ENCODE results near the gene CDYL2.

The CDYL2 gene

GRCh38 chr16:80703131-80704071, 101.0 kb downstream of the CDYL2 start:
- H3K4me1 ChIP-seq (ENCODE audit: control insufficient read depth, low read depth, low read length) = no peaks in the 10 kb centered on the region
- no peak overlapping the region for H3K9ac ChIP-seq (ENCODE audit: low read length)

DNA sequence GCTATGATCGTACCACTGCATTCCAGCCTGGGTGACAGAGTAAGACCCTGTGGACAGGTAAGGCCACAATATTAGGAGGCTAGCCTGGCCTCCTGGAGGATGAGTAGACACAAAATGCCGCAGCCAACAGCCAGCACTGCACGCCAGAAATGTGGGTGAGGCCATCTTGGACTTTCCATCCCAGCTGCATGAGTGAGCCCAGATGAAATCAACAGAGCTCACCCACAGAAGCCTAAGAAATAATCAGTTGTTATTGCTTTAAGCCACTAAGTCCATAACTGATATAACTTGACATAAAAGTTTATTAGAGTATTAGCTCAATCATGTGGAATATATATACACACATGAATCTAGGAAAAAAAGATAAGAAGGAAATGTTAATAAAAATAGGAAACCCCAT, 101.7 kb downstream of the CDYL2 start:
- H3K9ac ChIP-seq (ENCODE audit: low read length) = no peak overlapping the region
- H3K27me3 ChIP-seq (ENCODE audit: control insufficient read depth, insufficient read depth, low read length) = no peaks in the 10 kb centered on the region
- H3K9me3 ChIP-seq (ENCODE audit: control insufficient read depth, low read depth, low read length) = no peaks in the 10 kb centered on the region
- H3K27ac ChIP-seq (ENCODE audit: low read length) = no peak overlapping the region
- no peak overlapping the region for H3K4me3 ChIP-seq (ENCODE audit: low read length)
- no peaks in the 10 kb centered on the region for H3K4me1 ChIP-seq (ENCODE audit: control insufficient read depth, low read depth, low read length)
- H3K36me3 ChIP-seq (ENCODE audit: control insufficient read depth, low read depth, low read length) = no peaks in the 10 kb centered on the region

More at GRCh38 chr16:80703131-80704071, 101.0 kb downstream of the CDYL2 start:
- H3K36me3 ChIP-seq (ENCODE audit: control insufficient read depth, low read depth, low read length) = no peaks in the 10 kb centered on the region
- no peak overlapping the region for H3K27ac ChIP-seq (ENCODE audit: low read length)
- no peaks in the 10 kb centered on the region for H3K9me3 ChIP-seq (ENCODE audit: control insufficient read depth, low read depth, low read length)
- H3K27me3 ChIP-seq (ENCODE audit: control insufficient read depth, insufficient read depth, low read length) = no peaks in the 10 kb centered on the region
- no peak overlapping the region for H3K4me3 ChIP-seq (ENCODE audit: low read length)

DNA sequence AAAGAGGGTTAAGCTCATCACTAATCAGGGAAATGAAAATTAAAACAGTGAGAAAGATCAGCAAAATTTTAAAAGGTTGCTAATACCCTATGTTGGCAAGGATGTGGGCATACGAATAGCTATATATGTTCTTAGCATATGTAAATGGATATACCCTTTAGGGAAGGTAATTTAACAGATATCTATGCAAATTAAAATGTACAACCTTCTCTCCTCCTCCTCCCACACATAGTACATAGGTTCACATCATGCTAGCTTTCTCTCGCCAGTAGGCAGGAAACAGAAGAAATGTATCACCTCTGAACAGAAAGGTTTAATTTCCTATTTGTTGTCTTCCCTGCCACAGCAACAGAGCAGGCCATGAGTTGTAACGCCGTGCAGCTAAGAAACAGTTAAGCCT, 103.8 kb downstream of the CDYL2 start:
- no peak overlapping the region for H3K27ac ChIP-seq (ENCODE audit: low read length)
- no peaks in the 10 kb centered on the region for H3K27me3 ChIP-seq (ENCODE audit: control insufficient read depth, insufficient read depth, low read length)
- H3K36me3 ChIP-seq (ENCODE audit: control insufficient read depth, low read depth, low read length) = no peaks in the 10 kb centered on the region
- no peaks in the 10 kb centered on the region for H3K4me1 ChIP-seq (ENCODE audit: control insufficient read depth, low read depth, low read length)
- H3K9ac ChIP-seq (ENCODE audit: low read length) = no peak overlapping the region
- H3K9me3 ChIP-seq (ENCODE audit: control insufficient read depth, low read depth, low read length) = no peaks in the 10 kb centered on the region
- H3K4me3 ChIP-seq (ENCODE audit: low read length) = no peak overlapping the region

DNA sequence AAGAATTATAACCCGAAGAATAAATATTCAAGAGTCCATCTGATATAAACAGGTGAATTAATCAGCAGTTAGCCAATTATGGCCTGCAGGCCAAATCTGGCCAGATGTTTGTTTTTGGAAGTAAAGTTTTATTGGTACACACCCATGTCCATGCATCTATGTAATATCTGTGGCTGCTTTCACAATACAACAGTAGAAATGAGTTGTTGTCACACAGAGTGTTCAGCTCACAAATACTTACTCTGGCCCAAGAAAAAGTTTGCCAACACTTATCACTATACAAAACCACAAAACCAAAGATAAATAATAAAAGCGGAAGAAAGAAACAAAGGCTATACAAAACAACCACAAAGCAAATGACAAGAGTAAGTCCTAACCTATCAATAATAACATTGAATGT, 109.4 kb downstream of the CDYL2 start:
- Histone ChIP-seq H3K4me3 (ENCODE audit: low read length) (no peak overlapping the region), H3K4me1 (ENCODE audit: control insufficient read depth, low read depth, low read length) (no peaks in the 10 kb centered on the region), H3K36me3 (ENCODE audit: control insufficient read depth, low read depth, low read length) (no peaks in the 10 kb centered on the region), H3K9ac (ENCODE audit: low read length) (no peak overlapping the region), H3K27ac (ENCODE audit: low read length) (no peak overlapping the region), H3K27me3 (ENCODE audit: control insufficient read depth, insufficient read depth, low read length) (no peaks in the 10 kb centered on the region), H3K9me3 (ENCODE audit: control insufficient read depth, low read depth, low read length) (no peaks in the 10 kb centered on the region)

- H3K9ac ChIP-seq (ENCODE audit: low read length) = no peak overlapping the region
- no peaks in the 10 kb centered on the region for H3K4me1 ChIP-seq (ENCODE audit: control insufficient read depth, low read depth, low read length)
- no peak overlapping the region for H3K27ac ChIP-seq (ENCODE audit: low read length)
- H3K27me3 ChIP-seq (ENCODE audit: control insufficient read depth, insufficient read depth, low read length) = no peaks in the 10 kb centered on the region
- H3K9me3 ChIP-seq (ENCODE audit: control insufficient read depth, low read depth, low read length) = no peaks in the 10 kb centered on the region
- H3K36me3 ChIP-seq (ENCODE audit: control insufficient read depth, low read depth, low read length) = no peaks in the 10 kb centered on the region
- no peak overlapping the region for H3K4me3 ChIP-seq (ENCODE audit: low read length)
Observed at GRCh38 chr16:80693553-80693952, 110.8 kb downstream of the CDYL2 start.

DNA sequence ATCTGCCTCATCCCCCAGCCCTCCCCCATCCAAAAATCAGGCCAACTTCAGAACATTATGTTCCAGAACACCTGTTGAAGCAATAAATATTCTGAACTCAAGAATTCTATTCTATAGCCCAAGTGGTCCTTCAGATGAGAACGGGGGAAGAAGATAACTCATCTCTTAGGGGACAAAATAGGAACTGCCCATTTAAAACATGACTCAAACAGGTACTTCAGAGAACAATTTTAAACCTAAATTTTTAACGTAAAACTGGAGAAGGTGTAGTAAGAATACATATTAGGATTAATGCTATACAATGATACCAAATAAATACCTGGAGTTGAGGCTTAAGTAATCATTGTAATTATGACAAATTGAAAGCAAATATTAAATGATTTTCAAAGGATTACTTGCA, 112.1 kb downstream of the CDYL2 start:
- Histone ChIP-seq H3K4me1 (ENCODE audit: control insufficient read depth, low read depth, low read length) (no peaks in the 10 kb centered on the region), H3K9me3 (ENCODE audit: control insufficient read depth, low read depth, low read length) (no peaks in the 10 kb centered on the region), H3K27ac (ENCODE audit: low read length) (no peak overlapping the region), H3K36me3 (ENCODE audit: control insufficient read depth, low read depth, low read length) (no peaks in the 10 kb centered on the region), H3K4me3 (ENCODE audit: low read length) (no peak overlapping the region), H3K27me3 (ENCODE audit: control insufficient read depth, insufficient read depth, low read length) (no peaks in the 10 kb centered on the region), H3K9ac (ENCODE audit: low read length) (no peak overlapping the region)

- Histone ChIP-seq H3K36me3 (ENCODE audit: control insufficient read depth, low read depth, low read length) (no peaks in the 10 kb centered on the region), H3K4me1 (ENCODE audit: control insufficient read depth, low read depth, low read length) (no peaks in the 10 kb centered on the region), H3K4me3 (ENCODE audit: low read length) (no peak overlapping the region), H3K27me3 (ENCODE audit: control insufficient read depth, insufficient read depth, low read length) (no peaks in the 10 kb centered on the region), H3K9ac (ENCODE audit: low read length) (no peak overlapping the region), H3K27ac (ENCODE audit: low read length) (no peak overlapping the region), H3K9me3 (ENCODE audit: control insufficient read depth, low read depth, low read length) (no peaks in the 10 kb centered on the region)
Observed at GRCh38 chr16:80691111-80691741, 113.2 kb downstream of the CDYL2 start.

DNA sequence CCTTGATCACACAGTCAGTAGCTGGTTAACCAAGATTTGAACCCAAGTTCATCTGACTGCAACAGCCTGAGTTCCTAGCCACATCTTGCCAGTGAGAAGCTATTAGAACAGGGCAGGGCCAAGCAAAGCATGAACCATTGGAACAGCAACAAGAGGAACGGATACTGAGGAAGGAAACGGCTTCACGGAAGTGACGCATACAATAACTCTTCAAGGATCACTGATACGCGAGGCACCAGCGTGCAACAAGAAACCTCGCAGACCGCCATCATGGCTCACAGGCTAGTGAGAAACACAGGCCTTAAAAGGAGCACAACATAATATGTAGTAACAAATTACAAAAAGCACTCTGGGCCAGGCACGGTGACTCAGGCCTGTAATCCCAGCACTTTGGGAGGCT, 114.9 kb downstream of the CDYL2 start:
- H3K27ac ChIP-seq (ENCODE audit: low read length) = no peak overlapping the region
- H3K9me3 ChIP-seq (ENCODE audit: control insufficient read depth, low read depth, low read length) = no peaks in the 10 kb centered on the region
- no peaks in the 10 kb centered on the region for H3K4me1 ChIP-seq (ENCODE audit: control insufficient read depth, low read depth, low read length)
- no peak overlapping the region for H3K4me3 ChIP-seq (ENCODE audit: low read length)
- H3K27me3 ChIP-seq (ENCODE audit: control insufficient read depth, insufficient read depth, low read length) = no peaks in the 10 kb centered on the region
- H3K36me3 ChIP-seq (ENCODE audit: control insufficient read depth, low read depth, low read length) = no peaks in the 10 kb centered on the region
- no peak overlapping the region for H3K9ac ChIP-seq (ENCODE audit: low read length)

DNA sequence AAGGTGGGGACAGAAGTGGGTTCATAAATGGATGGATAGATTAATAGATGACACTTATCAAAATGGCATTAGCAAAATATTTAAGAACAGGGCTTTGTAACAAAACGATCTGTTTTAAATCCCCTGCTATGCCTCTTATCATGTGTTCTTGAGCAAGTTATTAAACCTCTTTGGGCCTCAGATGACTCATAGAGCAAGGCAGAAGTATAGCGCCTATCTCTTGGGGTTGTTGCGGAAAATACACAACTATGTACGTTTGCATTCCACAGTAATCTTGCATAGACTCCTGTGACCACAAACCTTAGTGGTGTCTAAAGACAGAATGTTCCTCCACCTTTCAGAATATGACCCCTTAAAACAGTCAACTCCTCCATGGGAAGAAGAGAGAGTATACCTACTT, 116.8 kb downstream of the CDYL2 start:
- no peak overlapping the region for H3K9ac ChIP-seq (ENCODE audit: low read length)
- H3K4me1 ChIP-seq (ENCODE audit: control insufficient read depth, low read depth, low read length) = no peaks in the 10 kb centered on the region
- H3K9me3 ChIP-seq (ENCODE audit: control insufficient read depth, low read depth, low read length) = no peaks in the 10 kb centered on the region
- no peak overlapping the region for H3K4me3 ChIP-seq (ENCODE audit: low read length)
- H3K27ac ChIP-seq (ENCODE audit: low read length) = no peak overlapping the region
- no peaks in the 10 kb centered on the region for H3K27me3 ChIP-seq (ENCODE audit: control insufficient read depth, insufficient read depth, low read length)
- H3K36me3 ChIP-seq (ENCODE audit: control insufficient read depth, low read depth, low read length) = no peaks in the 10 kb centered on the region

DNA sequence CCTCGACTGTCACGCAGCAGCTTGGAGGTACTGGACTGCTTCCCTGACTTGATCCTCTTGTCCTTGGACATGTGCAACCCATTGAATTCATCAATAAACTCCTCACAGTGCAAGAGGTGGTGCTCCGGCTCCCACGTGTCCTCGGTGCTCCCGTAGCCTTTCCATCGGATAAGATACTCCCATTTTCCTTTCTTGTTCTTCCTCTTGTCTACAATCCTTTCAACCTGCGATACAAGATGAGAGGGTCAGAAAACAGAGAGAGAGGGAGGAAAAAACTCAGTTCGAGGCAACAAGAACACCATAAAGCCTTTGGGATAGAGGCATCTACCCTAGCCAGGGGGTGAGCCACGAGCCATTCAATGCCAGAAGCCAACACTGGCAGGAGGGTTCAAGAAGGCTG, 119.5 kb downstream of the CDYL2 start:
- H3K36me3 ChIP-seq (ENCODE audit: control insufficient read depth, low read depth, low read length) = no peaks in the 10 kb centered on the region
- no peaks in the 10 kb centered on the region for H3K4me1 ChIP-seq (ENCODE audit: control insufficient read depth, low read depth, low read length)
- no peak overlapping the region for H3K9ac ChIP-seq (ENCODE audit: low read length)
- H3K9me3 ChIP-seq (ENCODE audit: control insufficient read depth, low read depth, low read length) = no peaks in the 10 kb centered on the region
- no peak overlapping the region for H3K4me3 ChIP-seq (ENCODE audit: low read length)
- no peak overlapping the region for H3K27ac ChIP-seq (ENCODE audit: low read length)
- H3K27me3 ChIP-seq (ENCODE audit: control insufficient read depth, insufficient read depth, low read length) = no peaks in the 10 kb centered on the region

DNA sequence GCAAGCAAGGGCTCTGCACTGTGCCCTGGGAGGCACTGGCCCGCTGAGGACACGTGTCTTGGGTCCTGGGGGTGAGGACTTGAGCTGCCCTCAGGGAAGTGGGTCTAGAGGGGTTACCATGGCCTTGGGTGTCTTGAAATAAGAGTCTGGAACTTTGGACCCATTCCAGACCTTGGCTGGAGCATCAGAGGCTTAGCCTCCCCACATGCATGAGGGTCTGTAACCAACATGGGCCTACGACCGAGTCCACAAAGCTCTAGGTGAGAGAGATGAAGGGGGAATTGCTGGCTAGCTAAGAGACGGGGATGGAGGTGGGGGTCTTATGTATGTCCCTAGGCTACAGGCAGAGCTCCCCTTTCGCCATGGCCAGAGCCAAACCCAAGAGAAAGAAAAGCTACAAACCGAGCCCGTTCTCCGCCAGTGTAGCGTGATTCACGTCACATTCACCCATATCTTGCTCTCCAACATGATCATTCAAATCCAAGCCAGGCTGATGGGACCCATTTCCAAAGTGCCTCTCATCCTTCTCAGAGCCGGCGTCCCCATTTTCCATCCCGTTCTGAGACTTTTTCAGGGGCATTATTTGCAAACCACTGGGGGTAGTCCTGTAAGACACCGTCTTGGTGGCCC, 120.1 kb downstream of the CDYL2 start:
- no peaks in the 10 kb centered on the region for H3K36me3 ChIP-seq (ENCODE audit: control insufficient read depth, low read depth, low read length)
- H3K9ac ChIP-seq (ENCODE audit: low read length) = no peak overlapping the region

More for the DNA sequence above, 120.1 kb downstream of the CDYL2 start:
- Histone ChIP-seq H3K9me3 (ENCODE audit: control insufficient read depth, low read depth, low read length) (no peaks in the 10 kb centered on the region), H3K27me3 (ENCODE audit: control insufficient read depth, insufficient read depth, low read length) (no peaks in the 10 kb centered on the region), H3K4me1 (ENCODE audit: control insufficient read depth, low read depth, low read length) (no peaks in the 10 kb centered on the region), H3K27ac (ENCODE audit: low read length) (no peak overlapping the region), H3K4me3 (ENCODE audit: low read length) (no peak overlapping the region)
